ENCODE measurements around the gene DSCAML1. TPM values are rescaled to one million over a fixed set of nuclear protein-coding genes. Genes with fewer than 3 reads are reported as not detected.

Gene DSCAML1
- total RNA-seq, 1 experiment from 2014 or later, result 0.03 TPM

GRCh38 chr11:117678658-117679406, 118.2 kb downstream of the DSCAML1 start:
- Histone ChIP-seq H3K9me3 (replicated peaks) (no peaks in the 10 kb centered on the region), H3K4me1 (replicated peaks) (no peaks in the 10 kb centered on the region), H3K27ac (no peak overlapping the region), H3K36me3 (no peaks in the 10 kb centered on the region), H3K27me3 (replicated peaks) (no peaks in the 10 kb centered on the region), H3K4me3 (no peak overlapping the region)
- DNase-seq (ENCODE audit: low read depth in 1 of 2, low spot score in 2 of 2), result no peak

DNA sequence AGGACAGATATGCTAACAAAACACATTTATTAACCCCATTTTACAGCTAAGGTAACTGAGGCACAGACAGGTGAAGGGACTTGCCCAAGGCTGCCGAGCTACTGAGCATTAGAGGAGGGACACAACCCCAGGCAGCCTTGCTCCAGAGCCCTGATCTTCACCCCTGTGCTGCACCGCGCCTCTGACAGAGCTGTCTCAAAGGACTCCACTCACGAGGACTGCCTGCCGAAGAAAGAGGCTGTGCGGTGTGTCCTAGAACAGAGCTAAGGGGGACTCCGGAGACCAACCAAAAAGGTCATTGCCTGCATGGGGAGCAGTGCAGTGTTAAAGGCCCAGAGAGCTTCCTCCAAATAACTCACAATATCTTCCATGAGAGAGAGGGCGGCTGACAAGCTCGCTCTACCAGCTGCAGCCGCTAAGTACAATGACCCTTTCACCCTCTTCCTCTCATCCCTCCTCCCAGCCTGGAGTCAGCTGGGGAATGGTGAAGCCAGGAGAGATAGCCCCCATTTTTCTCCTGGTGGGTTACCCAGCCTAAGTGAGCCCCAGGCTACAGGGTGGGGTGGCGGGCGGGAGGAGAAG, 119.2 kb downstream of the DSCAML1 start:
- H3K27me3 ChIP-seq (replicated peaks), result no peaks in the 10 kb centered on the region
- H3K36me3 ChIP-seq, result no peaks in the 10 kb centered on the region

DNA sequence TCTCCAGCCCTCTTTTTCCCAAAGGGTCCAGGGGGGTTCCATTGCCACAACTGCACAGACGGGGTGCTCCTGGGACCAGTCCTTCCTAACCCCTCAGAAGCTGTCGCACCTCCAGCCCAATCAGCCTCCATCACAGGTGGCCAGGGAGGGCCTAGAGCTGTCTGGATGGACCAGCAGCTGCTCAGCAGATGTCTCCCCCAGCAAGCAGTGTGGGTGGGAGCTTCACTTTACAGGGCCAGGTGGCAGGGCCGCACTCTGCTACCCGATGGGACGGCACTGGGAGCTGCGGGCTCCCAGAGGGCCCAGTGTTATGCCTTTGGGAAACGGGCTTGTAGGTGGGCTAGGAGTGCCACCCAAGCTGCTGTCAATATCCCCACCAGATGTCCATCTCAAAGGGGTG, 120.5 kb downstream of the DSCAML1 start:
- H3K4me3 ChIP-seq, result no peak overlapping the region
- no peak overlapping the region for H3K27ac ChIP-seq
- no peaks in the 10 kb centered on the region for H3K4me1 ChIP-seq (replicated peaks)
- H3K36me3 ChIP-seq, result no peaks in the 10 kb centered on the region
- no peak for DNase-seq (ENCODE audit: low read depth in 1 of 2, low spot score in 2 of 2)
- no peaks in the 10 kb centered on the region for H3K9me3 ChIP-seq (replicated peaks)
- H3K27me3 ChIP-seq (replicated peaks), result no peaks in the 10 kb centered on the region

More for the DNA sequence above, 119.2 kb downstream of the DSCAML1 start:
- H3K4me3 ChIP-seq, result no peak overlapping the region
- no peaks in the 10 kb centered on the region for H3K4me1 ChIP-seq (replicated peaks)
- no peaks in the 10 kb centered on the region for H3K9me3 ChIP-seq (replicated peaks)
- H3K27ac ChIP-seq, result no peak overlapping the region
- no peak for DNase-seq (ENCODE audit: low read depth in 1 of 2, low spot score in 2 of 2)

GRCh38 chr11:117673602-117674001, 123.4 kb downstream of the DSCAML1 start:
- Histone ChIP-seq H3K9me3 (replicated peaks) (no peaks in the 10 kb centered on the region), H3K36me3 (no peaks in the 10 kb centered on the region), H3K27ac (no peak overlapping the region), H3K27me3 (replicated peaks) (no peaks in the 10 kb centered on the region), H3K4me3 (no peak overlapping the region), H3K4me1 (replicated peaks) (no peaks in the 10 kb centered on the region)
- DNase-seq (ENCODE audit: low read depth in 1 of 2, low spot score in 2 of 2), result no peak

DNA sequence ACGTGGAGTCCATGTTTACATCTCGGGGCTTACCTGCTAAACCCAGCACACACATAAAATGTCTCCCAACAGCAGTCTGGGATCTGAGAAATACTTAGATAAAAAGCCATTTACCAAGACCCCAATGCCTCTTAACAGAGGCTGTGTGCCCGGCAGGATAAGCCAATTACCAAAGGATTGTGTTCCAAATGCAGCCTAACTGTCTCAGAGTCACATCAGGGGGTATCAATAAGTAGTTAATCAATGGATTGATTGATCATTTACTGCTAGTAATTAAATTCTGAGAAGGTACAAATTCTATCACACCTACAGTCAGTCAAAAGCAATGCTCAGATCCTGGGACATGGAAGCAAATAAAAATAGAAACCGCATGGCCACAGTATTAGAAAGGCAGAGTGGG, 125.6 kb downstream of the DSCAML1 start:
- no peak overlapping the region for H3K4me3 ChIP-seq
- no peaks in the 10 kb centered on the region for H3K36me3 ChIP-seq
- no peaks in the 10 kb centered on the region for H3K27me3 ChIP-seq (replicated peaks)
- no peak overlapping the region for H3K27ac ChIP-seq
- no peak for DNase-seq (ENCODE audit: low read depth in 1 of 2, low spot score in 2 of 2)
- H3K4me1 ChIP-seq (replicated peaks), result no peaks in the 10 kb centered on the region
- no peaks in the 10 kb centered on the region for H3K9me3 ChIP-seq (replicated peaks)

GRCh38 chr11:117670924-117671323, 126.1 kb downstream of the DSCAML1 start:
- H3K4me3 ChIP-seq, result no peak overlapping the region
- no peaks in the 10 kb centered on the region for H3K4me1 ChIP-seq (replicated peaks)
- H3K27ac ChIP-seq, result no peak overlapping the region
- H3K27me3 ChIP-seq (replicated peaks), result no peaks in the 10 kb centered on the region
- H3K36me3 ChIP-seq, result no peaks in the 10 kb centered on the region
- DNase-seq (ENCODE audit: low read depth in 1 of 2, low spot score in 2 of 2), result no peak
- H3K9me3 ChIP-seq (replicated peaks), result no peaks in the 10 kb centered on the region

- no peaks in the 10 kb centered on the region for H3K36me3 ChIP-seq
- H3K27ac ChIP-seq, result no peak overlapping the region
- H3K9me3 ChIP-seq (replicated peaks), result no peaks in the 10 kb centered on the region
- H3K27me3 ChIP-seq (replicated peaks), result no peaks in the 10 kb centered on the region
- no peaks in the 10 kb centered on the region for H3K4me1 ChIP-seq (replicated peaks)
- no peak for DNase-seq (ENCODE audit: low read depth in 1 of 2, low spot score in 2 of 2)
- H3K4me3 ChIP-seq, result no peak overlapping the region
Observed at GRCh38 chr11:117670443-117670842, 126.6 kb downstream of the DSCAML1 start.

- no peak for DNase-seq (ENCODE audit: low read depth in 1 of 2, low spot score in 2 of 2)
- Histone ChIP-seq H3K4me3 (no peak overlapping the region), H3K9me3 (replicated peaks) (no peaks in the 10 kb centered on the region), H3K27me3 (replicated peaks) (no peaks in the 10 kb centered on the region), H3K27ac (no peak overlapping the region), H3K4me1 (replicated peaks) (no peaks in the 10 kb centered on the region), H3K36me3 (no peaks in the 10 kb centered on the region)
Observed at GRCh38 chr11:117669616-117670015, 127.4 kb downstream of the DSCAML1 start.

GRCh38 chr11:117669062-117669461, 128.0 kb downstream of the DSCAML1 start:
- DNase-seq (ENCODE audit: low read depth in 1 of 2, low spot score in 2 of 2), result no peak
- Histone ChIP-seq H3K4me1 (replicated peaks) (no peaks in the 10 kb centered on the region), H3K9me3 (replicated peaks) (no peaks in the 10 kb centered on the region), H3K4me3 (no peak overlapping the region), H3K36me3 (no peaks in the 10 kb centered on the region), H3K27me3 (replicated peaks) (no peaks in the 10 kb centered on the region), H3K27ac (no peak overlapping the region)

DNA sequence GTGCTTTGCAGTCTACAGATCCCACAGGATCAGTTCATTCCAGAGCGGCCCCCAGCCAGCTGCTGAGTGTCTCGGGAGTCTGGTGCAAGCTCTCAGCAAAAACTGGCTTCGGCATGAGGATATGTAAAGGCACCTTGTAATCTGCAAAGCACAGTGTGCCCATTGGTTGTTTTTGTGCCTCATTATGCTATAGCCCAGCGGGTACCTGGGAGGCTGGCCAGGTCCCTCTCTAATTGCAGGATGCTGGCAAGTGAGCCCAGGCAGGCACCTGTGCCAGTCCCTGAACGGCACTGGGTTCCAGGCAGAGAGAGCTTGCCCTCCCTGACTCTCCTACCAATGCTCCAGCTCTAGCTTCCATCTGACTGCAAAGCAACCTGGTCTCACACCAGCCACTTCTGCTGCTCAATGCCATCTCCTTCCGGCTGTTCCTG, 128.7 kb downstream of the DSCAML1 start:
- H3K27me3 ChIP-seq (replicated peaks), result no peaks in the 10 kb centered on the region
- no peak for DNase-seq (ENCODE audit: low read depth in 1 of 2, low spot score in 2 of 2)
- H3K4me1 ChIP-seq (replicated peaks), result no peaks in the 10 kb centered on the region
- H3K27ac ChIP-seq, result no peak overlapping the region
- H3K4me3 ChIP-seq, result no peak overlapping the region
- H3K36me3 ChIP-seq, result no peaks in the 10 kb centered on the region
- H3K9me3 ChIP-seq (replicated peaks), result no peaks in the 10 kb centered on the region

DNA sequence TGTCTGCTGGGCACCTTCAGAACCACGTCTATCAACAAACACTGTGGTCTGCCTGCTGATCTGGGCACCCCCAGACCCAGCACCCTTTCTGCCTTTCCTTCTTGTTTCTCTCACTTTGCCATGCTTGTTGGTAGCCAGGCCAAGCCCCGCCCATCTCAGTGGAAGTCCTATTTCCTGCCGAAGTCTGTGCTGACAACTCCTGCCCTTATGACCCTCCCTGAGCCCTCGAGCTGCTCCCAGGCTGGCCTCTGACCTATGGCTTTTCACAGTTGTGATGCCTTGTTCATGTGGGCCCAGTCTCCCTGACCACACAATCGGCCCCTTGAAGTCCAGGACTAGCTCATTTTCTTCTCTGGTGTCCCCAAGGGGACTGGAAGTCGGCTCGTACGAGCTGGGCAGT, 132.1 kb downstream of the DSCAML1 start:
- Histone ChIP-seq H3K4me1 (replicated peaks) (no peaks in the 10 kb centered on the region), H3K27ac (no peak overlapping the region), H3K36me3 (no peaks in the 10 kb centered on the region), H3K4me3 (no peak overlapping the region), H3K9me3 (replicated peaks) (no peaks in the 10 kb centered on the region), H3K27me3 (replicated peaks) (no peaks in the 10 kb centered on the region)
- no peak for DNase-seq (ENCODE audit: low read depth in 1 of 2, low spot score in 2 of 2)

- Histone ChIP-seq H3K4me3 (no peak overlapping the region), H3K9me3 (replicated peaks) (no peaks in the 10 kb centered on the region), H3K27ac (no peak overlapping the region), H3K4me1 (replicated peaks) (no peaks in the 10 kb centered on the region), H3K27me3 (replicated peaks) (no peaks in the 10 kb centered on the region), H3K36me3 (no peaks in the 10 kb centered on the region)
- no peak for DNase-seq (ENCODE audit: low read depth in 1 of 2, low spot score in 2 of 2)
Observed at GRCh38 chr11:117663821-117664220, 133.2 kb downstream of the DSCAML1 start.

DNA sequence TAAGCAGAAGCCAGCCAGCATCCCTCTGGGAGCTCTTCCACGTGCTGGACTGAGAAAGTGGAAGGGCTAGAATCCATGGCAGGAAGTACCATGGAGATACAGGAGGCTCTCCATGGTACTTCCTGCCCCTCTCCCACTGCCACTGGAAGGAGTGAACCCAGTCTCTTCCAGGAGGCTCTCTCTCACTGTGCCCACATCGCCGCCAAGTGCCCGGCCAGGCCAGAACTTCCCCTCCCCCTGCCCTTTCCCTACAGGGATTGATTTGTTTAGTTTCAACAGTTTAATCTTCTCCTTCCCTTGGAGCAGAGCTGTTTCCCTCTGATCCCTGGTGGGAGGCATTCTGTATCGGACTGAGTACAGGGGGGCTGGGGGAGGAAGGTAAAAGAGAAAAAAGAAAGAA, 133.6 kb downstream of the DSCAML1 start:
- no peaks in the 10 kb centered on the region for H3K4me1 ChIP-seq (replicated peaks)
- no peak for DNase-seq (ENCODE audit: low read depth in 1 of 2, low spot score in 2 of 2)
- no peaks in the 10 kb centered on the region for H3K9me3 ChIP-seq (replicated peaks)
- no peaks in the 10 kb centered on the region for H3K27me3 ChIP-seq (replicated peaks)
- H3K27ac ChIP-seq, result no peak overlapping the region
- H3K4me3 ChIP-seq, result no peak overlapping the region
- H3K36me3 ChIP-seq, result no peaks in the 10 kb centered on the region

- no peak overlapping the region for H3K27ac ChIP-seq
- H3K4me3 ChIP-seq, result no peak overlapping the region
- H3K36me3 ChIP-seq, result no peaks in the 10 kb centered on the region
- no peaks in the 10 kb centered on the region for H3K27me3 ChIP-seq (replicated peaks)
- H3K9me3 ChIP-seq (replicated peaks), result no peaks in the 10 kb centered on the region
- DNase-seq (ENCODE audit: low read depth in 1 of 2, low spot score in 2 of 2), result no peak
- no peaks in the 10 kb centered on the region for H3K4me1 ChIP-seq (replicated peaks)
Observed at GRCh38 chr11:117662671-117663269, 134.2 kb downstream of the DSCAML1 start.
